ENCODE results near the gene DYNLRB1. TPM values are rescaled to one million over a fixed set of nuclear protein-coding genes. Genes with fewer than 3 reads are reported as not detected.
A peak's percentile ranks its signal among the peaks of the same experiment; 100 is the strongest.

DYNLRB1 gene
- polyA plus RNA-seq, 3 donors = 139 to 166 (median 148) TPM

DNA sequence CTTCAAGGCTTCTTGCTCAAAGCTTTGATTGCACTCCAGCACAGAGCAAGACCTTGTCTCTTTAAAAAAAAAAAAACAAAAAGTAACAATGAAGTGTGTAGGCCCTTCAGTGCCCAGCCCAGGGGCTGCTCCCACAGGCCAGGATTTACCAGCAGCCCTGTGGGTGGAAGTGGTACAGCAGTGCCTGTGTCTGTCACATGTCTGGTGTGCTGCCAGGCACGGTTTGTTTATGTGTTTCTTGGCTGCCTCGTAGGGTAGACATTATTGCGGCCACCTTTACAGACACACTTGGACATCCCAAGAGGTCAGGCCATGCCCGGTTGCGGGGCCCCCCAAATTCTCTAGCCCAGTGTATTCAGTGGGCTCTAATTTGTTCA, 12.7 kb downstream of the DYNLRB1 start:
- H3K36me3 Mint-ChIP-seq = peaks cover 68 to 87% of the 10 kb centered on the region in 2 donors
- H3K36me3 ChIP-seq (replicated peaks in 1 of 2; ENCODE audit: control insufficient read depth in 1 of 2, insufficient read depth in 2 of 2, low read length in 2 of 2) = peaks cover 67 to 96% of the 10 kb centered on the region in 2 donors

GRCh38 chr20:34529742-34530141, 13.5 kb downstream of the DYNLRB1 start:
- H3K9me3 ChIP-seq (replicated peaks in 1 of 2; ENCODE audit: control insufficient read depth in 1 of 2, insufficient read depth in 1 of 2, low read length in 2 of 2) = no peaks in the 10 kb centered on the region
- H3K36me3 Mint-ChIP-seq = peaks cover 71 to 89% of the 10 kb centered on the region in 2 donors
- no peak for DNase-seq
- H3K27me3 ChIP-seq (ENCODE audit: control insufficient read depth in 2 of 2, insufficient read depth in 2 of 2, low read length in 2 of 2) = no peaks in the 10 kb centered on the region
- H3K27me3 Mint-ChIP-seq (ENCODE audit: low read depth in 3 of 3) = peaks cover 0 to 2% (median 0%) of the 10 kb centered on the region in 3 donors
- peaks cover 21% of the 10 kb centered on the region for H3K79me2 ChIP-seq (ENCODE audit: insufficient read depth, low read length)
- H3K4me3 Mint-ChIP-seq = no peak overlapping the region
- TF ChIP-seq, protein P1, sequence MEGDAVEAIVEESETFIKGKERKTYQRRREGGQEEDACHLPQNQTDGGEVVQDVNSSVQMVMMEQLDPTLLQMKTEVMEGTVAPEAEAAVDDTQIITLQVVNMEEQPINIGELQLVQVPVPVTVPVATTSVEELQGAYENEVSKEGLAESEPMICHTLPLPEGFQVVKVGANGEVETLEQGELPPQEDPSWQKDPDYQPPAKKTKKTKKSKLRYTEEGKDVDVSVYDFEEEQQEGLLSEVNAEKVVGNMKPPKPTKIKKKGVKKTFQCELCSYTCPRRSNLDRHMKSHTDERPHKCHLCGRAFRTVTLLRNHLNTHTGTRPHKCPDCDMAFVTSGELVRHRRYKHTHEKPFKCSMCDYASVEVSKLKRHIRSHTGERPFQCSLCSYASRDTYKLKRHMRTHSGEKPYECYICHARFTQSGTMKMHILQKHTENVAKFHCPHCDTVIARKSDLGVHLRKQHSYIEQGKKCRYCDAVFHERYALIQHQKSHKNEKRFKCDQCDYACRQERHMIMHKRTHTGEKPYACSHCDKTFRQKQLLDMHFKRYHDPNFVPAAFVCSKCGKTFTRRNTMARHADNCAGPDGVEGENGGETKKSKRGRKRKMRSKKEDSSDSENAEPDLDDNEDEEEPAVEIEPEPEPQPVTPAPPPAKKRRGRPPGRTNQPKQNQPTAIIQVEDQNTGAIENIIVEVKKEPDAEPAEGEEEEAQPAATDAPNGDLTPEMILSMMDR (IDR thresholded peaks at IDR 0.05) = no peak
- peaks cover 76% of the 10 kb centered on the region for H4K20me1 ChIP-seq (ENCODE audit: insufficient read depth, low read length)
- intact Hi-C loops (cut with micrococcal nuclease) = no loop called here
- no peaks in the 10 kb centered on the region for H3K4me1 ChIP-seq (ENCODE audit: control insufficient read depth in 1 of 2, insufficient read depth in 2 of 2, low read length in 2 of 2)
- H3K36me3 ChIP-seq (replicated peaks in 1 of 2; ENCODE audit: control insufficient read depth in 1 of 2, insufficient read depth in 2 of 2, low read length in 2 of 2) = peaks cover 75 to 96% of the 10 kb centered on the region in 2 donors
- no peak overlapping the region for H3K4me3 ChIP-seq (replicated peaks in 1 of 3; ENCODE audit: low read depth in 2 of 3, low read length in 3 of 3)
- no peak overlapping the region for H3K4me2 ChIP-seq (replicated peaks; ENCODE audit: extremely low read depth, low read length, poor library complexity, severe bottlenecking)
- H3K27ac Mint-ChIP-seq = peak overlapping the region in 1 of 7 donors; percentile 15
- 90% methylated on average over 3 of the region's 3 CpGs for WGBS (ENCODE audit: insufficient coverage)
- H3K4me1 Mint-ChIP-seq = peaks cover 2% of the 10 kb centered on the region
- no peak overlapping the region for H2AFZ ChIP-seq (ENCODE audit: insufficient read depth, low read depth, low read length, poor library complexity, severe bottlenecking)
- no peaks in the 10 kb centered on the region for H3K9me3 Mint-ChIP-seq
- no peak overlapping the region for H3K9ac ChIP-seq (ENCODE audit: insufficient read depth, low read length, poor library complexity, severe bottlenecking)
- H3K27ac ChIP-seq (ENCODE audit: low read depth in 1 of 2, low read length in 2 of 2) = no peak overlapping the region

More for the DNA sequence above, 12.7 kb downstream of the DYNLRB1 start:
- no peak overlapping the region for H2AFZ ChIP-seq (ENCODE audit: insufficient read depth, low read depth, low read length, poor library complexity, severe bottlenecking)
- H4K20me1 ChIP-seq (ENCODE audit: insufficient read depth, low read length) = peaks cover 78% of the 10 kb centered on the region
- intact Hi-C loops (cut with micrococcal nuclease) = no loop called here
- H3K9ac ChIP-seq (ENCODE audit: insufficient read depth, low read length, poor library complexity, severe bottlenecking) = no peak overlapping the region
- H3K4me1 ChIP-seq (ENCODE audit: control insufficient read depth in 1 of 2, insufficient read depth in 2 of 2, low read length in 2 of 2) = no peaks in the 10 kb centered on the region
- no peaks in the 10 kb centered on the region for H3K9me3 ChIP-seq (replicated peaks in 1 of 2; ENCODE audit: control insufficient read depth in 1 of 2, insufficient read depth in 1 of 2, low read length in 2 of 2)
- DNase-seq = no peak
- 93% methylated on average over 5 of the region's 5 CpGs for WGBS (ENCODE audit: insufficient coverage)
- H3K79me2 ChIP-seq (ENCODE audit: insufficient read depth, low read length) = peaks cover 29% of the 10 kb centered on the region
- H3K9me3 Mint-ChIP-seq = no peaks in the 10 kb centered on the region
- no peak overlapping the region for H3K27ac Mint-ChIP-seq
- H3K4me1 Mint-ChIP-seq = peaks cover 2% of the 10 kb centered on the region
- no peak overlapping the region for H3K27ac ChIP-seq (ENCODE audit: low read depth in 1 of 2, low read length in 2 of 2)
- TF ChIP-seq, protein P1 (IDR thresholded peaks at IDR 0.05) = no peak
- H3K4me3 ChIP-seq (replicated peaks in 1 of 3; ENCODE audit: low read depth in 2 of 3, low read length in 3 of 3) = no peak overlapping the region
- H3K4me3 Mint-ChIP-seq = no peak overlapping the region
- H3K4me2 ChIP-seq (replicated peaks; ENCODE audit: extremely low read depth, low read length, poor library complexity, severe bottlenecking) = no peak overlapping the region
- peaks cover 0 to 2% (median 0%) of the 10 kb centered on the region in 3 donors for H3K27me3 Mint-ChIP-seq (ENCODE audit: low read depth in 3 of 3)
- no peaks in the 10 kb centered on the region for H3K27me3 ChIP-seq (ENCODE audit: control insufficient read depth in 2 of 2, insufficient read depth in 2 of 2, low read length in 2 of 2)
